ENCODE results near the gene SLC8A2.
"Not testable (repeated sequence)": the region's sequence is repeated elsewhere in the genome, so short reads cannot be mapped to it uniquely, and the experiment has no call there.

The SLC8A2 gene

GRCh38 chr19:47383890-47384289 is 87.8 kb downstream of the SLC8A2 start:
- not testable (repeated sequence) for DNase-seq (ENCODE audit: low read depth in 3 of 3)

GRCh38 chr19:47381653-47382279 is 89.9 kb downstream of the SLC8A2 start:
- DNase-seq (ENCODE audit: low read depth in 3 of 3) = no peak

DNA sequence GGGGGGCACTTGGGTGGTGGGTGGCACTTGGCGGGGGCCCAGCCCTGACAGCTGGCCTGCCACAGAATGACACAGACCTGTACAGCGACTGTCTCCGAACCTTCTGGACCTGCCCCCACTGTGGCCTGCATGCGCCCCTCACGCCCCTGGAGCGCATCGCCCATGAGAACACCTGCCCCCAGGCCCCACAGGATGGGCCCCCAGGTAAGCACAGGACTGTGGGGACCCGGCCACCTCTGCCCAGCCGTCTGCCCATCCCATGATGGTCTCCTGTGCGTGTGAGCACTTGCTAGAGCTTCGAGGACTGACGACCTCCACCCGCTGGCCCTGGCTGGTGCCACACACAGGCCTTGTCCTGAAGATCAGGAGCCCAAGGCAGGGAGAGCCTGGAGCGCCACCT is 90.6 kb downstream of the SLC8A2 start:
- no peak for DNase-seq (ENCODE audit: low read depth in 3 of 3)

DNA sequence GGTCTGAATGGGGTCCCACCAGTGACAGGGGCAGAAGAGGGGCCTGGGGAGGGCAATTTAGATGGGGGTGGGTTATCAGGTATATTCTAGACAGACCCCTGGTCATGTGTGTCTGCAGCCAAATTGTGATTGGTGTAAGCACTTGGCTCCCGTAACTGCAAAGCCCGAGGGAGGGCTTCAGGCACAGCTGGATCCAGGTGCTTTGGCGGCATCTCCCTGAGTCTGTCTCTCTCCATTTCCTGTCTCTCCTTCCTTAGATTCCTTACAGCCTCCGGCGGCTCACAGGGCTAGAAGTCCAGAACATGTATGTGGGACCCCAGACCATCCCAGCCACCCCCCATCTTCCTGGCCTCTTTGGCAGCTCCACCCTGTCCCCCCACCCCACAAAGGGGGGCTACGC is 91.1 kb downstream of the SLC8A2 start:
- DNase-seq (ENCODE audit: low read depth in 3 of 3) = no peak

- DNase-seq (ENCODE audit: low read depth in 3 of 3) = no peak
These were observed 92.2 kb downstream of the SLC8A2 start for GRCh38 chr19:47379381-47379938.

GRCh38 chr19:47378246-47378645 is 93.4 kb downstream of the SLC8A2 start:
- DNase-seq (ENCODE audit: low read depth in 3 of 3) = no peak
